Activated B cell treated with CpG ODN at 0.5 μM for 24 hours (primary cell): Measurements from ENCODE around the gene INAFM1. TPM values are rescaled to one million over a fixed set of nuclear protein-coding genes. Genes with fewer than 3 reads are reported as not detected.

Source experiments
- ATAC-seq: fragments of 200-7000 bp; cut with Tn5 transposase; one replicate; pipeline ENCODE4 v1.10.0; 2021; ENCODE audit warnings: low read depth, mild to moderate bottlenecking, moderate library complexity
- CTCF ChIA-PET: fragments of 350-600 bp; sonication (Branson Sonifier 250); formaldehyde crosslinking; loops from one replicate; lab custom pipeline; 2021; ENCODE audit warnings: antibody characterized with exemption; lab: Charles Lee
- POLR2A ChIA-PET: fragments of 350-600 bp; sonication (Branson Sonifier 250); formaldehyde crosslinking; loops from one replicate; lab custom pipeline; 2021; ENCODE audit warnings: antibody characterized with exemption; lab: Charles Lee
- DNase-seq: peaks from one replicate; pipeline ENCODE4 v3.0.0; 2022
- H3K27ac Mint-ChIP-seq: one replicate; pipeline ENCODE4 v1.8.0; 2020; ENCODE audit warnings: mixed read lengths
- H3K27me3 Mint-ChIP-seq: one replicate; pipeline ENCODE4 v1.8.0; 2021; ENCODE audit warnings: mixed read lengths
- H3K36me3 Mint-ChIP-seq: one replicate; pipeline ENCODE4 v1.8.0; 2021; ENCODE audit warnings: low read depth, mixed read lengths
- H3K4me1 Mint-ChIP-seq: one replicate; pipeline ENCODE4 v1.8.0; 2021; ENCODE audit warnings: mixed read lengths
- H3K4me3 Mint-ChIP-seq: one replicate; pipeline ENCODE4 v1.8.0; 2020; ENCODE audit warnings: mild to moderate bottlenecking, mixed read lengths
- H3K9me3 Mint-ChIP-seq: one replicate; pipeline ENCODE4 v1.8.0; 2020; ENCODE audit warnings: mixed read lengths
- intact Hi-C: fragments of 100-400 bp; cut with micrococcal nuclease; formaldehyde crosslinking; loops from one replicate; pipeline ENCODE4 v1.15.1; 2024
- total RNA-seq: library from RNA; stranded (reverse); gene quantifications from 2 replicates; pipeline ENCODE4 v1.2.3, GENCODE V29; 2022
- TF ChIP-seq, protein P1 (sequence below): fragments of 200-600 bp; IDR thresholded peaks from one replicate; pipeline ENCODE4 v1.8.0; 2022; ENCODE audit warnings: antibody characterized with exemption, mild to moderate bottlenecking

Gene INAFM1
- total RNA-seq, 1 donor from 2014 or later, result 11.8 TPM

DNA sequence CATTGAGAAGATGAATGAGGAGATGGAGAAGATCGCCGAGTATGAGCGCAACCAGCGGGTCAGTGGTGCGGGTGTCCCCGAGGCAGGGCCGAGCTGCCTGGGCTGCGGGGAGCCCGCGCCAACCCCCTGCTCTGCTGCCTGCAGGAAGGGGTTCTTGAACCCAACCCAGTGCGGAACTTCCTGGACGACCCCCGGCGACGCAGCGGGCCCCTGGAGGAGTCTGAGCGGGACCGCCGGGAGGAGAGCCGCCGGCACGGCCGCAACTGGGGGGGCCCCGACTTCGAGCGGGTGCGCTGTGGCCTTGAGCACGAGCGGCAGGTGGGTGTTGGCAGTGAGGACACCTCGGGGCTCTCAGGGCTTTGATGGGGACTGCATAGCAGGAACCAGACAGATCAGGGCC is 10.1 kb upstream of the INAFM1 start:
- TF ChIP-seq, protein P1, sequence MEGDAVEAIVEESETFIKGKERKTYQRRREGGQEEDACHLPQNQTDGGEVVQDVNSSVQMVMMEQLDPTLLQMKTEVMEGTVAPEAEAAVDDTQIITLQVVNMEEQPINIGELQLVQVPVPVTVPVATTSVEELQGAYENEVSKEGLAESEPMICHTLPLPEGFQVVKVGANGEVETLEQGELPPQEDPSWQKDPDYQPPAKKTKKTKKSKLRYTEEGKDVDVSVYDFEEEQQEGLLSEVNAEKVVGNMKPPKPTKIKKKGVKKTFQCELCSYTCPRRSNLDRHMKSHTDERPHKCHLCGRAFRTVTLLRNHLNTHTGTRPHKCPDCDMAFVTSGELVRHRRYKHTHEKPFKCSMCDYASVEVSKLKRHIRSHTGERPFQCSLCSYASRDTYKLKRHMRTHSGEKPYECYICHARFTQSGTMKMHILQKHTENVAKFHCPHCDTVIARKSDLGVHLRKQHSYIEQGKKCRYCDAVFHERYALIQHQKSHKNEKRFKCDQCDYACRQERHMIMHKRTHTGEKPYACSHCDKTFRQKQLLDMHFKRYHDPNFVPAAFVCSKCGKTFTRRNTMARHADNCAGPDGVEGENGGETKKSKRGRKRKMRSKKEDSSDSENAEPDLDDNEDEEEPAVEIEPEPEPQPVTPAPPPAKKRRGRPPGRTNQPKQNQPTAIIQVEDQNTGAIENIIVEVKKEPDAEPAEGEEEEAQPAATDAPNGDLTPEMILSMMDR, result no peak
- ATAC-seq (no peak), DNase-seq (no peak)
- Mint-ChIP-seq H3K9me3 (no peaks in the 10 kb centered on the region), H3K27ac (no peak overlapping the region), H3K36me3 (peaks cover 67% of the 10 kb centered on the region), H3K4me3 (no peak overlapping the region), H3K4me1 (peaks cover 18% of the 10 kb centered on the region), H3K27me3 (no peaks in the 10 kb centered on the region)
- intact Hi-C loops, result no loop called here
- POLR2A ChIA-PET, result no interaction called here
- CTCF ChIA-PET, result no interaction called here

DNA sequence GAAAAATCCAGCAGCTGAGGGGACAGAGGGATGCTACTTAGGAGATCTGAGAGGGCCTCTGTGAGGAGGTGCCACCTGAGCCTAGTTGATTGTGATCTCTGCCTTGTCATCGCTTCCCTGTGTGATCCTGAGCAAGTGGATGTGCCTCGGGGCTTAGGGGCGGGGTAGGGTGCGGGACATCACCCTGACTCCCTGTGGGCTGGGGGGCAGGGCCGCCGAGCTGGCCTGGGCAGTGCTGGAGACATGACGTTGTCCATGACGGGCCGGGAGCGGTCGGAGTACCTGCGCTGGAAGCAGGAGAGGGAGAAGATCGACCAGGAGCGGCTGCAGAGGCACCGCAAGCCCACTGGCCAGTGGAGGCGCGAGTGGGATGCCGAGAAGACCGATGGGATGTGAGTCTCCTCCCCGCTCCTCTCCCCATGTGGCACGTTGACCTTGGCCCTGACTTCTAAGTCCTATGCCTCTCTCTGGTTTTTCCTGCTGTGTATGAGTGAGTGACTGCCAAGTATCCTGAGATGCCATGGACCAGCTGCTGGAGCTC is 8.2 kb upstream of the INAFM1 start:
- no peak overlapping the region for H3K27ac Mint-ChIP-seq

DNA sequence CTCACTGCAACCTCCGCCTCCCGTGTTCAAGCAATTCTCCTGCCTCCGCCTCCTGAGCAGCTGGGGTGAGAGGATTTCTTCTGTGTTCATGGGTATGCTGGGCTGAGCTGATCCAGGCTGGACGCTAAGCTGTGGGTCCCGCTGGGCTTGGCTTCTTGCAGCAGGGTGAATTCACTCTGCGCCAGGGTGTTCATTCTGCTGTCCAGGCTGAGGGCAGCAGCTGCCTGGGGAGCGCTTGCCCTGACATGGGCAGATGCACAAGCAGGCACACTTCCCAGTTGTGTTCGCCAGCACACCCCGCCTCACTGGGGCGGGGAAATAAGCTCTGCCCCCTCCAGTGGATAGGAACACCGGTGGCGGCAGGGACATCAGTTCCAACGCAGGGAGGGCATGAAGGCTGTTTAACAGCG is 7.3 kb upstream of the INAFM1 start:
- Mint-ChIP-seq H3K27me3 (no peaks in the 10 kb centered on the region), H3K36me3 (peaks cover 64% of the 10 kb centered on the region), H3K4me1 (peaks cover 7% of the 10 kb centered on the region), H3K27ac (no peak overlapping the region), H3K9me3 (no peaks in the 10 kb centered on the region), H3K4me3 (no peak overlapping the region)
- CTCF ChIA-PET, result no interaction called here
- no peak for ATAC-seq
- TF ChIP-seq, protein P1, result no peak
- intact Hi-C loops, result no loop called here
- DNase-seq, result no peak
- POLR2A ChIA-PET, result no interaction called here

More for the DNA sequence above, 8.2 kb upstream of the INAFM1 start:
- no peak for DNase-seq
- ChIA-PET POLR2A (interaction anchor here (0.6 to 0.9 kb wide), 2 partner anchors 10 to 94 kb away, joined by 4 to 5 read pairs; partner anchors contain the start of gene CCDC9), CTCF (no interaction called here)
- Mint-ChIP-seq H3K4me3 (no peak overlapping the region), H3K36me3 (peaks cover 67% of the 10 kb centered on the region), H3K27me3 (no peaks in the 10 kb centered on the region), H3K9me3 (no peaks in the 10 kb centered on the region), H3K4me1 (peaks cover 10% of the 10 kb centered on the region)
- TF ChIP-seq, protein P1, result no peak
- no peak for ATAC-seq
- intact Hi-C loops, result no loop called here

DNA sequence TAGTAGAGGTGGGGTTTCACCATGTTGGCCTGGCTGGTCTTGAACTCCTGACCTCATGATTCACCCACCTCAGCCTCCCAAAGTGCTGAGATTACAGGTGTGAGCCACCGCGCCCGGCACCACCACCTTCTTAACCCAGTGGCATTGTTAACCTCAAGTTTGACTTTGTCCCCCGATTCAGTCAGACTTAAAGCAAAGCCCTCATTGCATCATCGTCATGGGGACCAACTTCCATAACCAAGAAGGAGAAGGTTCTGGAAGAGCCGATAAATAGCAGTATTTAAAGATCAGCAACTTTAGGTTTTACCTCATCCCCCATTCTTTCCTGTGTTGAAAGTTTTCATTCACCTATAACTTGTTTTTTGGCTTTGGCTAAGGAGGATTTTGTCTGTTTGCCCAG is 6.7 kb upstream of the INAFM1 start:
- TF ChIP-seq, protein P1, result no peak
- ATAC-seq (no peak), DNase-seq (no peak)
- ChIA-PET CTCF (no interaction called here), POLR2A (no interaction called here)
- Mint-ChIP-seq H3K36me3 (peaks cover 60% of the 10 kb centered on the region), H3K27ac (no peak overlapping the region), H3K9me3 (no peaks in the 10 kb centered on the region), H3K4me1 (peaks cover 7% of the 10 kb centered on the region), H3K27me3 (no peaks in the 10 kb centered on the region), H3K4me3 (no peak overlapping the region)
- intact Hi-C loops, result no loop called here

DNA sequence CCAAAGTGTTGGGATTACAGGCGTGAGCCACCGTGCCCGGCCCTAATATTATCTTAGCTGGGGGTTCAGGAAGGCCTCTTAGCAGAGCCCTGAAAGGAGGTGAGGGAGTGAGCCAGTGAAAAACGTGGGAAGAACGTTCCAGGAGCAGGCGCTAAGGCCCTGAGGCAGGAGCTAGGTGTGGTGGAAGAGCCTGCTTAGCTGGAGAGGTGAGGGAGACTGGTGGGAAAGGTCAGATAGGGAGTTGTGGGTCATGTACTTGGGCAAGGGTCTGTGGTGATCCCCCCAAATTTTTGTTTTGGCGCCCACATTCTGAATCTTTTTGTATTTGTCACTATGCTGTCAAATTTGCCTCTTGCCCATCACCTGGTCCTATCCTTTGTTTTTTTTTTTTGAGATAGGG is 5.1 kb upstream of the INAFM1 start:
- ChIA-PET POLR2A (no interaction called here), CTCF (no interaction called here)
- H3K9me3 Mint-ChIP-seq, result no peaks in the 10 kb centered on the region
- H3K4me3 Mint-ChIP-seq, result no peak overlapping the region
- no peaks in the 10 kb centered on the region for H3K27me3 Mint-ChIP-seq
- ATAC-seq, result no peak
- DNase-seq, result no peak
- peaks cover 11% of the 10 kb centered on the region for H3K4me1 Mint-ChIP-seq
- TF ChIP-seq, protein P1, result no peak
- intact Hi-C loops, result no loop called here
- H3K36me3 Mint-ChIP-seq, result peaks cover 55% of the 10 kb centered on the region
- no peak overlapping the region for H3K27ac Mint-ChIP-seq
